HepG2 (cell line): ENCODE results near the gene MDP1. TPM values are rescaled to one million over a fixed set of nuclear protein-coding genes. Genes with fewer than 3 reads are reported as not detected.

Experiments used
- AGO2 ChIP-seq: fragments of 200-400 bp; formaldehyde crosslinking; optimal IDR thresholded peaks from 2 replicates; pipeline ENCODE3; 2017; ENCODE audit warnings: mild to moderate bottlenecking, low read depth, low read length, moderate library complexity
- CEBPG ChIP-seq: IDR thresholded peaks from 2 replicates; pipeline ENCODE4 v1.6.1; 2016
- ETV6 ChIP-seq: sonication (generic); formaldehyde crosslinking; conservative IDR thresholded peaks from 2 replicates; pipeline ENCODE4 v1.4.0; 2020; ENCODE audit warnings: missing genetic modification reagents
- GFI1 ChIP-seq: sonication (generic); formaldehyde crosslinking; IDR thresholded peaks from 2 replicates; pipeline ENCODE4 v1.5.0; 2020; ENCODE audit warnings: missing genetic modification reagents, mild to moderate bottlenecking, borderline replicate concordance
- NCOA1 ChIP-seq: sonication (generic); formaldehyde crosslinking; IDR thresholded peaks from 2 replicates; pipeline ENCODE4 v1.9.0; 2021; ENCODE audit warnings: missing genetic modification reagents
- NR2F2 ChIP-seq: IDR thresholded peaks from 2 replicates; pipeline ENCODE4 v1.6.1; 2012; ENCODE audit warnings: low read depth, inconsistent platforms, borderline replicate concordance
- NR3C1 ChIP-seq: sonication (generic); formaldehyde crosslinking; IDR thresholded peaks from 2 replicates; pipeline ENCODE4 v1.4.0; 2020; ENCODE audit warnings: missing genetic modification reagents
- RNF2 ChIP-seq: fragments of 450-650 bp; conservative IDR thresholded peaks from 2 replicates; pipeline ENCODE4 v1.6.1; 2016; ENCODE audit warnings: low read depth
- SIN3B ChIP-seq: fragments of 150-350 bp; IDR thresholded peaks from 2 replicates; pipeline ENCODE4 v1.6.1; 2014; ENCODE audit warnings: low read length
- SMAD3 ChIP-seq: sonication (generic); formaldehyde crosslinking; IDR thresholded peaks from 2 replicates; pipeline ENCODE4 v1.4.0; 2020; ENCODE audit warnings: missing genetic modification reagents
- SMAD9 ChIP-seq: sonication (generic); formaldehyde crosslinking; IDR thresholded peaks from 2 replicates; pipeline ENCODE4 v1.5.1; 2020; ENCODE audit warnings: mild to moderate bottlenecking, missing genetic modification reagents
- SNAI1 ChIP-seq: sonication (generic); formaldehyde crosslinking; IDR thresholded peaks from 2 replicates; pipeline ENCODE4 v1.5.0; 2020; ENCODE audit warnings: mild to moderate bottlenecking, missing genetic modification reagents, borderline replicate concordance
- TCF7L2 ChIP-seq: IDR thresholded peaks from 2 replicates; pipeline ENCODE4 v1.6.1; 2011; ENCODE audit warnings: mild to moderate bottlenecking, low read depth, low read length, moderate library complexity
- ZNF335 ChIP-seq: sonication (generic); formaldehyde crosslinking; IDR thresholded peaks from 2 replicates; pipeline ENCODE4 v1.4.0; 2020; ENCODE audit warnings: missing genetic modification reagents
- ZNF570 ChIP-seq: sonication (generic); formaldehyde crosslinking; IDR thresholded peaks from 2 replicates; pipeline ENCODE4 v1.4.0; 2020; ENCODE audit warnings: mild to moderate bottlenecking, missing genetic modification reagents, borderline replicate concordance
- ZSCAN9 ChIP-seq: IDR thresholded peaks from 2 replicates; pipeline ENCODE4 v1.6.1; 2016; ENCODE audit warnings: borderline replicate concordance
- polyA plus RNA-seq, 8 experiments: library from polyadenylated mRNA; depleted of rRNA in 3 of 8; stranded (reverse) in 7 of 8; unstranded in 1 of 8; fragments of >200 nt; fragmentation: Illumina TruSeq in 4 of 8; extraction: Trizol in 4 of 8; gene quantifications; 2 replicates each; pipeline versions ENCODE4 v1.2.1 to v1.2.3, GENCODE V29; 2011 to 2016; ENCODE audit warnings: low read depth in 4 of 8, missing spikeins in 1 of 8, mixed read lengths in 1 of 8; ENCODE audit not compliant: insufficient read depth in 1 of 8
- total RNA-seq, 5 experiments: library from RNA; depleted of rRNA; stranded (reverse); fragments of >200 nt; fragmentation: Illumina TruSeq; extraction: Trizol; gene quantifications; 2 replicates each; pipeline ENCODE4 v1.2.3, GENCODE V29; 2016; ENCODE audit warnings: low read depth in 1 of 5
- TF ChIP-seq, protein P1 (sequence below): sonication (generic); formaldehyde crosslinking; conservative IDR thresholded peaks from 2 replicates; pipeline ENCODE4 v1.4.0; 2020; ENCODE audit warnings: mild to moderate bottlenecking, missing genetic modification reagents, moderate library complexity
- TF ChIP-seq, protein P2 (sequence below): sonication (generic); formaldehyde crosslinking; conservative IDR thresholded peaks from 2 replicates; pipeline ENCODE4 v1.4.0; 2020; ENCODE audit warnings: missing genetic modification reagents
- TF ChIP-seq, protein P3 (sequence below): IDR thresholded peaks from 2 replicates; pipeline ENCODE4 v1.6.1; 2016
- TF ChIP-seq, protein P4 (sequence below): IDR thresholded peaks from 2 replicates; pipeline ENCODE4 v1.6.1; 2016; ENCODE audit warnings: low read depth, control low read depth
- TF ChIP-seq, protein P5 (sequence below): sonication (generic); formaldehyde crosslinking; IDR thresholded peaks from 2 replicates; pipeline ENCODE4 v1.9.0; 2021; ENCODE audit warnings: missing genetic modification reagents, mild to moderate bottlenecking, borderline replicate concordance

MDP1 gene
- total and polyA plus RNA-seq, 2 of the 13 experiments (the other 11 are each of a cell fraction or from before 2014, with no cell fraction given): 44.1 to 48.7 TPM

DNA sequence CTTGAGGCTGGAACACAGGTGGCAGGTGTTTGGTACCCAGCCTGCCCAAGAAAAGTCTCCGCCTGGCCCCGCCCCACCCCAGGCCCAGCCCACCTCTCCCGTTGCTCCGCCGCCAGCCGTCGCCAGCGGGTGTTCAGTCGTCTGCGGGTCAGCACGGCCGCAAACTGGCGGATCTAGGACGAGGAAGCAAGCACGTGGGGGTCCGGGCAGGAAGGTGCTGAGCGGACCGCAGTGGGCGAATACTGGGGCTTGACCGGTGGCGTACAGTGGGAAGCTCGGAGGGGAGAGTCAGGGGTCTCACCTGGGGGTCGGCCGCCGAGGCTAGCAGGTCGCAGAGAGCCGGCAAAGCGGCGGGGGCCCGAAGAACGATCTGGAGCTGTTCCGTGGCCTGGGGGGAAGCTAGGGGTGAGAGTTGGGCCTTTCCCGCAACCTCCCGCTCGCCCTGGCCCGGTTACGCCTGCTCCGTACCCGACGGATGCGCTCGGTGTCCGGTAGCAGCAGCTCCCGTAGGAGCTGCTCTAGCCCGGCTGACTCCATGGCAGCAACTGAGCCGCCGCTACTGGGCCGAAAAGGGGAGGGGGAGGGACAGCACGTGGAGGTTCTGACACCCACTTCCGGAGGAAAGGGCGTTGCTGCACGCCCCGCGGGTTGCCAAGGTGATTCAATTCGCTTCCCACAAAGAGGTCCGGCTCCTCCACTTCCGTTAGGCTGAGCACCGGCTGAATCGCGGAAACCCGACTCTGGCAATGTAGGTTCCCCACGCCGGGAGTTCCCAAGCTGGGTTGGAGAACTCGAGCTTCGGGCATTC is 27.4 kb downstream of the MDP1 start, which contains the start of gene IPO4 (continued):
- TF ChIP-seq, protein P1, sequence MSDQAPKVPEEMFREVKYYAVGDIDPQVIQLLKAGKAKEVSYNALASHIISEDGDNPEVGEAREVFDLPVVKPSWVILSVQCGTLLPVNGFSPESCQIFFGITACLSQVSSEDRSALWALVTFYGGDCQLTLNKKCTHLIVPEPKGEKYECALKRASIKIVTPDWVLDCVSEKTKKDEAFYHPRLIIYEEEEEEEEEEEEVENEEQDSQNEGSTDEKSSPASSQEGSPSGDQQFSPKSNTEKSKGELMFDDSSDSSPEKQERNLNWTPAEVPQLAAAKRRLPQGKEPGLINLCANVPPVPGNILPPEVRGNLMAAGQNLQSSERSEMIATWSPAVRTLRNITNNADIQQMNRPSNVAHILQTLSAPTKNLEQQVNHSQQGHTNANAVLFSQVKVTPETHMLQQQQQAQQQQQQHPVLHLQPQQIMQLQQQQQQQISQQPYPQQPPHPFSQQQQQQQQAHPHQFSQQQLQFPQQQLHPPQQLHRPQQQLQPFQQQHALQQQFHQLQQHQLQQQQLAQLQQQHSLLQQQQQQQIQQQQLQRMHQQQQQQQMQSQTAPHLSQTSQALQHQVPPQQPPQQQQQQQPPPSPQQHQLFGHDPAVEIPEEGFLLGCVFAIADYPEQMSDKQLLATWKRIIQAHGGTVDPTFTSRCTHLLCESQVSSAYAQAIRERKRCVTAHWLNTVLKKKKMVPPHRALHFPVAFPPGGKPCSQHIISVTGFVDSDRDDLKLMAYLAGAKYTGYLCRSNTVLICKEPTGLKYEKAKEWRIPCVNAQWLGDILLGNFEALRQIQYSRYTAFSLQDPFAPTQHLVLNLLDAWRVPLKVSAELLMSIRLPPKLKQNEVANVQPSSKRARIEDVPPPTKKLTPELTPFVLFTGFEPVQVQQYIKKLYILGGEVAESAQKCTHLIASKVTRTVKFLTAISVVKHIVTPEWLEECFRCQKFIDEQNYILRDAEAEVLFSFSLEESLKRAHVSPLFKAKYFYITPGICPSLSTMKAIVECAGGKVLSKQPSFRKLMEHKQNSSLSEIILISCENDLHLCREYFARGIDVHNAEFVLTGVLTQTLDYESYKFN (CRISPR knock-in tag): peak; percentile 83
- TF ChIP-seq TCF7L2: no peak
- peak; percentile 84 for TF ChIP-seq CEBPG (CRISPR knock-in tag)
- TF ChIP-seq NCOA1: peak; percentile 96; the same call in 1 of the 2 replicates
- TF ChIP-seq, protein P2, sequence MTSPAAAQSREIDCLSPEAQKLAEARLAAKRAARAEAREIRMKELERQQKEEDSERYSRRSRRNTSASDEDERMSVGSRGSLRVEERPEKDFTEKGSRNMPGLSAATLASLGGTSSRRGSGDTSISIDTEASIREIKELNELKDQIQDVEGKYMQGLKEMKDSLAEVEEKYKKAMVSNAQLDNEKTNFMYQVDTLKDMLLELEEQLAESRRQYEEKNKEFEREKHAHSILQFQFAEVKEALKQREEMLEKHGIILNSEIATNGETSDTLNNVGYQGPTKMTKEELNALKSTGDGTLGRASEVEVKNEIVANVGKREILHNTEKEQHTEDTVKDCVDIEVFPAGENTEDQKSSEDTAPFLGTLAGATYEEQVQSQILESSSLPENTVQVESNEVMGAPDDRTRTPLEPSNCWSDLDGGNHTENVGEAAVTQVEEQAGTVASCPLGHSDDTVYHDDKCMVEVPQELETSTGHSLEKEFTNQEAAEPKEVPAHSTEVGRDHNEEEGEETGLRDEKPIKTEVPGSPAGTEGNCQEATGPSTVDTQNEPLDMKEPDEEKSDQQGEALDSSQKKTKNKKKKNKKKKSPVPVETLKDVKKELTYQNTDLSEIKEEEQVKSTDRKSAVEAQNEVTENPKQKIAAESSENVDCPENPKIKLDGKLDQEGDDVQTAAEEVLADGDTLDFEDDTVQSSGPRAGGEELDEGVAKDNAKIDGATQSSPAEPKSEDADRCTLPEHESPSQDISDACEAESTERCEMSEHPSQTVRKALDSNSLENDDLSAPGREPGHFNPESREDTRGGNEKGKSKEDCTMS (CRISPR knock-in tag): peak; percentile 66; the same call in 1 of the 2 replicates
- peak; percentile 92 for TF ChIP-seq RNF2
- TF ChIP-seq SNAI1: peak; percentile 99; the same call in 1 of the 2 replicates
- peak; percentile 95 for TF ChIP-seq SMAD9
- peak; percentile 98 for TF ChIP-seq SIN3B
- TF ChIP-seq GFI1 (CRISPR knock-in tag): no peak
- TF ChIP-seq, protein P3, sequence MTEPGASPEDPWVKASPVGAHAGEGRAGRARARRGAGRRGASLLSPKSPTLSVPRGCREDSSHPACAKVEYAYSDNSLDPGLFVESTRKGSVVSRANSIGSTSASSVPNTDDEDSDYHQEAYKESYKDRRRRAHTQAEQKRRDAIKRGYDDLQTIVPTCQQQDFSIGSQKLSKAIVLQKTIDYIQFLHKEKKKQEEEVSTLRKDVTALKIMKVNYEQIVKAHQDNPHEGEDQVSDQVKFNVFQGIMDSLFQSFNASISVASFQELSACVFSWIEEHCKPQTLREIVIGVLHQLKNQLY (CRISPR knock-in tag): peak; percentile 92
- TF ChIP-seq, protein P4, sequence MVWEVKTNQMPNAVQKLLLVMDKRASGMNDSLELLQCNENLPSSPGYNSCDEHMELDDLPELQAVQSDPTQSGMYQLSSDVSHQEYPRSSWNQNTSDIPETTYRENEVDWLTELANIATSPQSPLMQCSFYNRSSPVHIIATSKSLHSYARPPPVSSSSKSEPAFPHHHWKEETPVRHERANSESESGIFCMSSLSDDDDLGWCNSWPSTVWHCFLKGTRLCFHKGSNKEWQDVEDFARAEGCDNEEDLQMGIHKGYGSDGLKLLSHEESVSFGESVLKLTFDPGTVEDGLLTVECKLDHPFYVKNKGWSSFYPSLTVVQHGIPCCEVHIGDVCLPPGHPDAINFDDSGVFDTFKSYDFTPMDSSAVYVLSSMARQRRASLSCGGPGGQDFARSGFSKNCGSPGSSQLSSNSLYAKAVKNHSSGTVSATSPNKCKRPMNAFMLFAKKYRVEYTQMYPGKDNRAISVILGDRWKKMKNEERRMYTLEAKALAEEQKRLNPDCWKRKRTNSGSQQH (CRISPR knock-in tag): peak; percentile 98
- TF ChIP-seq, protein P5, sequence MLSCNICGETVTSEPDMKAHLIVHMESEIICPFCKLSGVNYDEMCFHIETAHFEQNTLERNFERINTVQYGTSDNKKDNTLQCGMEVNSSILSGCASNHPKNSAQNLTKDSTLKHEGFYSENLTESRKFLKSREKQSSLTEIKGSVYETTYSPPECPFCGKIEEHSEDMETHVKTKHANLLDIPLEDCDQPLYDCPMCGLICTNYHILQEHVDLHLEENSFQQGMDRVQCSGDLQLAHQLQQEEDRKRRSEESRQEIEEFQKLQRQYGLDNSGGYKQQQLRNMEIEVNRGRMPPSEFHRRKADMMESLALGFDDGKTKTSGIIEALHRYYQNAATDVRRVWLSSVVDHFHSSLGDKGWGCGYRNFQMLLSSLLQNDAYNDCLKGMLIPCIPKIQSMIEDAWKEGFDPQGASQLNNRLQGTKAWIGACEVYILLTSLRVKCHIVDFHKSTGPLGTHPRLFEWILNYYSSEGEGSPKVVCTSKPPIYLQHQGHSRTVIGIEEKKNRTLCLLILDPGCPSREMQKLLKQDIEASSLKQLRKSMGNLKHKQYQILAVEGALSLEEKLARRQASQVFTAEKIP (CRISPR knock-in tag): no peak
- TF ChIP-seq NR2F2: no peak
- peak; percentile 95 for TF ChIP-seq ZSCAN9
- TF ChIP-seq NR3C1 (CRISPR knock-in tag): no peak
- peak; percentile 99 for TF ChIP-seq ETV6 (CRISPR knock-in tag)
- TF ChIP-seq AGO2: peak; percentile 100
- peak; percentile 99 for TF ChIP-seq ZNF335 (CRISPR knock-in tag)
- no peak for TF ChIP-seq ZNF570 (CRISPR knock-in tag)
- peak; percentile 100 for TF ChIP-seq SMAD3
